HCT116 (cell line): ENCODE data around the gene MEN1.

Source experiments
- EGR1 ChIP-seq: IDR thresholded peaks from 2 replicates; pipeline ENCODE4 v1.6.1; 2012; ENCODE audit warnings: low read depth
- EZH2 ChIP-seq: fragments of 200-600 bp; sonication (generic); IDR thresholded peaks from 2 replicates; pipeline ENCODE4 v1.6.1; 2017; ENCODE audit warnings: antibody characterized with exemption, mixed run types
- EZH2phosphoT487 ChIP-seq: fragments of 200-600 bp; IDR thresholded peaks from 2 replicates; pipeline ENCODE4 v1.6.1; 2018; ENCODE audit warnings: antibody characterized with exemption, borderline replicate concordance
- JUND ChIP-seq: IDR thresholded peaks from 2 replicates; pipeline ENCODE4 v1.6.1; 2012
- POLR2A ChIP-seq: IDR thresholded peaks from 2 replicates; pipeline ENCODE4 v1.7.0; 2011; ENCODE audit warnings: borderline replicate concordance; ENCODE audit not compliant: insufficient read depth, insufficient read length; ENCODE audit errors: extremely low read depth
- POLR2AphosphoS5 ChIP-seq: IDR thresholded peaks from 2 replicates; pipeline ENCODE4 v1.6.1; 2011; ENCODE audit warnings: mild to moderate bottlenecking, low read depth, low read length, moderate library complexity
- RAD21 ChIP-seq: IDR thresholded peaks from 2 replicates; pipeline ENCODE4 v1.6.1; 2012; ENCODE audit warnings: low read depth, mild to moderate bottlenecking
- YY1 ChIP-seq: IDR thresholded peaks from 2 replicates; pipeline ENCODE4 v1.6.1; 2011; ENCODE audit warnings: low read length, low read depth, moderate library complexity, mild to moderate bottlenecking; ENCODE audit not compliant: insufficient replicate concordance; ENCODE audit errors: extremely low read depth
- ZFX ChIP-seq: fragments of 450-650 bp; IDR thresholded peaks from 2 replicates; pipeline ENCODE4 v1.6.1; 2017
- ZNF274 ChIP-seq: fragments of 200-500 bp; sonication (Bioruptor generic); IDR thresholded peaks from 2 replicates; pipeline ENCODE4 v1.6.1; 2014; ENCODE audit warnings: mild to moderate bottlenecking, low read depth, low read length, inconsistent platforms
- TF ChIP-seq, protein P1 (sequence below), 3 experiments: fragments of 200-600 bp in 1 of 3; sonication (generic) in 1 of 3; IDR thresholded peaks in 2 of 3; conservative IDR thresholded peaks in 1 of 3; 2 replicates each; pipeline ENCODE4 v1.5.1; 2012 to 2017; ENCODE audit warnings: low read depth in 2 of 3, low read length in 2 of 3, antibody characterized with exemption in 1 of 3, borderline replicate concordance in 1 of 3, control low read depth in 1 of 3, mild to moderate bottlenecking in 1 of 3, mixed read lengths in 1 of 3, mixed run types in 1 of 3, moderate library complexity in 1 of 3; ENCODE audit not compliant: insufficient read depth in 1 of 3
- TF ChIP-seq, protein P2 (sequence below): IDR thresholded peaks from 2 replicates; pipeline ENCODE4 v1.6.1; 2012; ENCODE audit warnings: low read depth
- TF ChIP-seq, protein P3 (sequence below): IDR thresholded peaks from 2 replicates; pipeline ENCODE4 v1.6.1; 2012

DNA sequence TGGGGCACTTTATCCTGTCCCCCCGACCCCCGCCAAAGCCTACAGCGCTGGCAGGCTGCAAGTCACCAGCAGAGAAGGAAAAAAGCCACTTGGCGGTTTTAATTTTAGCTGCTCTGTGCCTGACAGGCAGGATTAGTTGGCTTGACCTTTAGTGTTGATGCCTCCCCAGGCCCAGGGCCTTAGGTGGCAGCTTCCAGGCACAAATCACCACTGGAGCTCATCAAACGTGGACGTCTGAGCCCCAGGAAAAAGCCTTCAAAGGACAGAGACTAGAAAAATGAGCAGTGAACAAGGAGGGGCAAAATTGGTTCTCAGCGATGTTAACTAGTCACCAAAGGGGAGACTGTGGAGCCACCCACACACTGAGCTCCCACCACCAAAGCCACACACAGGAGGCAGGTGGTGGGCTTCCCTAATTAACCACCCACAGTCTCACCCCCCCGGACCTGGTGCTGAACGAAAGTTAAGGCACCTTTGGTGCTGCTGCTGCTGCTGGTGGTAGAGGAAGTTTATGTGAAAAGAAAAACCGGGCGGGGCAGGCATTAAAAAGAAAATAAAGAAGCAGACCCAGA lies 46.2 kb downstream of the MEN1 start:
- TF ChIP-seq, protein P1, sequence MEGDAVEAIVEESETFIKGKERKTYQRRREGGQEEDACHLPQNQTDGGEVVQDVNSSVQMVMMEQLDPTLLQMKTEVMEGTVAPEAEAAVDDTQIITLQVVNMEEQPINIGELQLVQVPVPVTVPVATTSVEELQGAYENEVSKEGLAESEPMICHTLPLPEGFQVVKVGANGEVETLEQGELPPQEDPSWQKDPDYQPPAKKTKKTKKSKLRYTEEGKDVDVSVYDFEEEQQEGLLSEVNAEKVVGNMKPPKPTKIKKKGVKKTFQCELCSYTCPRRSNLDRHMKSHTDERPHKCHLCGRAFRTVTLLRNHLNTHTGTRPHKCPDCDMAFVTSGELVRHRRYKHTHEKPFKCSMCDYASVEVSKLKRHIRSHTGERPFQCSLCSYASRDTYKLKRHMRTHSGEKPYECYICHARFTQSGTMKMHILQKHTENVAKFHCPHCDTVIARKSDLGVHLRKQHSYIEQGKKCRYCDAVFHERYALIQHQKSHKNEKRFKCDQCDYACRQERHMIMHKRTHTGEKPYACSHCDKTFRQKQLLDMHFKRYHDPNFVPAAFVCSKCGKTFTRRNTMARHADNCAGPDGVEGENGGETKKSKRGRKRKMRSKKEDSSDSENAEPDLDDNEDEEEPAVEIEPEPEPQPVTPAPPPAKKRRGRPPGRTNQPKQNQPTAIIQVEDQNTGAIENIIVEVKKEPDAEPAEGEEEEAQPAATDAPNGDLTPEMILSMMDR (IDR thresholded peaks at IDR 0.05 in 2 of 3, conservative IDR thresholded peaks at IDR 0.05 in 1 of 3; ENCODE audit: borderline replicate concordance in 1 of 3, insufficient read depth in 1 of 3, low read depth in 2 of 3, low read length in 2 of 3): no peak
- TF ChIP-seq, protein P2, sequence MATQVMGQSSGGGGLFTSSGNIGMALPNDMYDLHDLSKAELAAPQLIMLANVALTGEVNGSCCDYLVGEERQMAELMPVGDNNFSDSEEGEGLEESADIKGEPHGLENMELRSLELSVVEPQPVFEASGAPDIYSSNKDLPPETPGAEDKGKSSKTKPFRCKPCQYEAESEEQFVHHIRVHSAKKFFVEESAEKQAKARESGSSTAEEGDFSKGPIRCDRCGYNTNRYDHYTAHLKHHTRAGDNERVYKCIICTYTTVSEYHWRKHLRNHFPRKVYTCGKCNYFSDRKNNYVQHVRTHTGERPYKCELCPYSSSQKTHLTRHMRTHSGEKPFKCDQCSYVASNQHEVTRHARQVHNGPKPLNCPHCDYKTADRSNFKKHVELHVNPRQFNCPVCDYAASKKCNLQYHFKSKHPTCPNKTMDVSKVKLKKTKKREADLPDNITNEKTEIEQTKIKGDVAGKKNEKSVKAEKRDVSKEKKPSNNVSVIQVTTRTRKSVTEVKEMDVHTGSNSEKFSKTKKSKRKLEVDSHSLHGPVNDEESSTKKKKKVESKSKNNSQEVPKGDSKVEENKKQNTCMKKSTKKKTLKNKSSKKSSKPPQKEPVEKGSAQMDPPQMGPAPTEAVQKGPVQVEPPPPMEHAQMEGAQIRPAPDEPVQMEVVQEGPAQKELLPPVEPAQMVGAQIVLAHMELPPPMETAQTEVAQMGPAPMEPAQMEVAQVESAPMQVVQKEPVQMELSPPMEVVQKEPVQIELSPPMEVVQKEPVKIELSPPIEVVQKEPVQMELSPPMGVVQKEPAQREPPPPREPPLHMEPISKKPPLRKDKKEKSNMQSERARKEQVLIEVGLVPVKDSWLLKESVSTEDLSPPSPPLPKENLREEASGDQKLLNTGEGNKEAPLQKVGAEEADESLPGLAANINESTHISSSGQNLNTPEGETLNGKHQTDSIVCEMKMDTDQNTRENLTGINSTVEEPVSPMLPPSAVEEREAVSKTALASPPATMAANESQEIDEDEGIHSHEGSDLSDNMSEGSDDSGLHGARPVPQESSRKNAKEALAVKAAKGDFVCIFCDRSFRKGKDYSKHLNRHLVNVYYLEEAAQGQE: no peak
- TF ChIP-seq, protein P3, sequence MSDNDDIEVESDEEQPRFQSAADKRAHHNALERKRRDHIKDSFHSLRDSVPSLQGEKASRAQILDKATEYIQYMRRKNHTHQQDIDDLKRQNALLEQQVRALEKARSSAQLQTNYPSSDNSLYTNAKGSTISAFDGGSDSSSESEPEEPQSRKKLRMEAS: no peak
- TF ChIP-seq POLR2A: no peak
- no peak for TF ChIP-seq EZH2phosphoT487
- no peak for TF ChIP-seq EZH2
- TF ChIP-seq YY1: no peak
- no peak for TF ChIP-seq RAD21
- no peak for TF ChIP-seq ZFX
- TF ChIP-seq POLR2AphosphoS5: no peak
- TF ChIP-seq EGR1: no peak
- TF ChIP-seq ZNF274: no peak
- no peak for TF ChIP-seq JUND
